ENCODE data around the gene PITPNB.

PITPNB gene

DNA sequence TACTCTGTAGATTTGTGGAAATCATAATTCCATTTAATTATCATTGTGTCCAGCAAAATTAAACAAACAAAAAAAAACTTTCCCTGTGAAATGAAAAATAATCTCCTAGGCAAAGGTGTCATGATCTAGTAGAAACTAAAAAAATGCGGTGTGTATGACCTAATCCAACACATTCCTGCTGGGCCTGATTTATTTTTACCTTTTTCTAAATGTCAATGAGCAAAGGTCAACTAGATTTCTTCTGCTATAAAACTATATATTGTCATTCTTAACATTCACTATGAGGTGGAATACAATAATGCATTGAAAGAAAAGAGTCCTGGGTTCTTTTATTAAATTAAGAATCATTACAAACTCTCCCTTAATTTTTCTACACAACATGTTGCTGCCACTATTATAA lies 60.4 kb downstream of the PITPNB start:
- no peaks in the 10 kb centered on the region for H3K4me1 ChIP-seq (ENCODE audit: low read length)
- no peak overlapping the region for H3K9ac ChIP-seq (ENCODE audit: low read length)
- no peak overlapping the region for H2AFZ ChIP-seq (ENCODE audit: low read depth, low read length)
- no peak overlapping the region for H3K4me2 ChIP-seq (ENCODE audit: low read length)
- peaks cover 15% of the 10 kb centered on the region for H3K79me2 ChIP-seq (ENCODE audit: low read length)
- H4K20me1 ChIP-seq (ENCODE audit: insufficient read depth, low read length): no peaks in the 10 kb centered on the region; the same call in 1 of the 2 replicates
- no peak overlapping the region for H3K27ac ChIP-seq (ENCODE audit: low read length)
- no peaks in the 10 kb centered on the region for H3K9me3 ChIP-seq (ENCODE audit: insufficient read depth, low read length)
- no peaks in the 10 kb centered on the region for H3K27me3 ChIP-seq (ENCODE audit: low read depth, low read length)
- H3K36me3 ChIP-seq (replicated peaks; ENCODE audit: low read depth, low read length): peaks cover 71% of the 10 kb centered on the region
- no peak overlapping the region for H3K4me3 ChIP-seq (ENCODE audit: low read length)
- TF ChIP-seq EZH2phosphoT487 (IDR thresholded peaks at IDR 0.05; ENCODE audit: low read depth) (no peak), CTCF (IDR thresholded peaks at IDR 0.05; ENCODE audit: low read depth, low read length) (no peak)

DNA sequence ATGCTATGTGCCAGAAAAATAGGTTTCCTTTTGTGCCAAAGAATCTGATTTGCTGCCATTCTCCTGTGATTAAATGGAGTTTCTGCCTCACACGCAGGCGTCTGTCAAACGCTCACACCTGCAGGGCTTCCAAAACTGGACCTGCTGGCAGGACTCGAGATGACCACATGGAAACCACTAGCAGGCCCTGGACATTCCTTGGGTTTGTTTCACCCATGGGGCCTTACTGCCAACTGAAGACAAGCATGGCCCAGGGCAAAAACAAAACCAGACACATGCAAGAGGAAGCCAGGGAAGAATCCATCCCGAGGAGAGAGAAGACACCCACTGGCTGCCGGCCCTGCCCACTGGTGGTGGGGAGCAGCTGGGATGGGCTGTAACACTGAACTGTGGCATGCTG lies 61.6 kb downstream of the PITPNB start:
- TF ChIP-seq EZH2phosphoT487 (IDR thresholded peaks at IDR 0.05; ENCODE audit: low read depth) (no peak), CTCF (IDR thresholded peaks at IDR 0.05; ENCODE audit: low read depth, low read length) (no peak)
- H3K9ac ChIP-seq (ENCODE audit: low read length): no peak overlapping the region
- no peak overlapping the region for H3K4me3 ChIP-seq (ENCODE audit: low read length)
- no peak overlapping the region for H2AFZ ChIP-seq (ENCODE audit: low read depth, low read length)
- peaks cover 5% of the 10 kb centered on the region for H3K79me2 ChIP-seq (ENCODE audit: low read length)
- no peaks in the 10 kb centered on the region for H3K4me1 ChIP-seq (ENCODE audit: low read length)
- no peaks in the 10 kb centered on the region; the same call in 1 of the 2 replicates for H4K20me1 ChIP-seq (ENCODE audit: insufficient read depth, low read length)
- no peaks in the 10 kb centered on the region for H3K27me3 ChIP-seq (ENCODE audit: low read depth, low read length)
- H3K9me3 ChIP-seq (ENCODE audit: insufficient read depth, low read length): no peaks in the 10 kb centered on the region
- no peak overlapping the region for H3K27ac ChIP-seq (ENCODE audit: low read length)
- peaks cover 77% of the 10 kb centered on the region for H3K36me3 ChIP-seq (replicated peaks; ENCODE audit: low read depth, low read length)
- no peak overlapping the region for H3K4me2 ChIP-seq (ENCODE audit: low read length)

DNA sequence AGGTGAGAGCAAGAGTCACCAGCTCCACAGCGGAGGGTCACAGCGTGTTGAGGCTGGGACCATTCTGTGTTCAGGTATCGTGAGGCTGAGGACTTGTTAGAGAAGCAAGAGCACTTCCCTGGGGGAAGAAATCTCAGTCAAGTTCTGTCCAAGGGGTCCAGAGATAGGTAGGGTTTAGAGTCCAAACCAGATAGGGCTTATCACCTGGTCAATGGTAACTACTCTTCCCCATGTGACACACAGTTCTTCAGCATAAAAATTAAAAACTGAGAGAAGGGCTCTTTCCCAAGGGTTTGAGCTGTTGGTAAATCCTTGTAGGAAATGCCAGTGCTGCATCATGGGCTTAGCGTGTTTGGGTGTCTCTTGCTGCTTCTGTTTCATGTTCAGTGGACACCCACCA lies 62.7 kb downstream of the PITPNB start:
- no peak overlapping the region for H3K27ac ChIP-seq (ENCODE audit: low read length)
- no peak overlapping the region for H2AFZ ChIP-seq (ENCODE audit: low read depth, low read length)
- no peaks in the 10 kb centered on the region; the same call in 1 of the 2 replicates for H4K20me1 ChIP-seq (ENCODE audit: insufficient read depth, low read length)
- no peaks in the 10 kb centered on the region for H3K4me1 ChIP-seq (ENCODE audit: low read length)
- TF ChIP-seq EZH2phosphoT487 (IDR thresholded peaks at IDR 0.05; ENCODE audit: low read depth): no peak
- TF ChIP-seq CTCF (IDR thresholded peaks at IDR 0.05; ENCODE audit: low read depth, low read length): no peak
- H3K4me3 ChIP-seq (ENCODE audit: low read length): no peak overlapping the region
- H3K36me3 ChIP-seq (replicated peaks; ENCODE audit: low read depth, low read length): peaks cover 80% of the 10 kb centered on the region
- H3K4me2 ChIP-seq (ENCODE audit: low read length): no peak overlapping the region
- H3K9me3 ChIP-seq (ENCODE audit: insufficient read depth, low read length): no peaks in the 10 kb centered on the region
- H3K27me3 ChIP-seq (ENCODE audit: low read depth, low read length): no peaks in the 10 kb centered on the region
- peaks cover 5% of the 10 kb centered on the region for H3K79me2 ChIP-seq (ENCODE audit: low read length)
- H3K9ac ChIP-seq (ENCODE audit: low read length): no peak overlapping the region

GRCh38 chr22:27853424-27853823 lies 65.6 kb downstream of the PITPNB start:
- H3K79me2 ChIP-seq (ENCODE audit: low read length): peaks cover 5% of the 10 kb centered on the region; the same call in 1 of the 2 replicates
- H2AFZ ChIP-seq (ENCODE audit: low read depth, low read length): no peak overlapping the region
- H3K9ac ChIP-seq (ENCODE audit: low read length): no peak overlapping the region
- peaks cover 81% of the 10 kb centered on the region for H3K36me3 ChIP-seq (replicated peaks; ENCODE audit: low read depth, low read length)
- no peak overlapping the region for H3K4me2 ChIP-seq (ENCODE audit: low read length)
- no peaks in the 10 kb centered on the region for H3K27me3 ChIP-seq (ENCODE audit: low read depth, low read length)
- no peaks in the 10 kb centered on the region for H3K9me3 ChIP-seq (ENCODE audit: insufficient read depth, low read length)
- no peak overlapping the region for H3K27ac ChIP-seq (ENCODE audit: low read length)
- TF ChIP-seq CTCF (IDR thresholded peaks at IDR 0.05; ENCODE audit: low read depth, low read length) (no peak), EZH2phosphoT487 (IDR thresholded peaks at IDR 0.05; ENCODE audit: low read depth) (no peak)
- no peaks in the 10 kb centered on the region for H3K4me1 ChIP-seq (ENCODE audit: low read length)
- H3K4me3 ChIP-seq (ENCODE audit: low read length): no peak overlapping the region
- H4K20me1 ChIP-seq (ENCODE audit: insufficient read depth, low read length): peaks cover 5% of the 10 kb centered on the region; the same call in 1 of the 2 replicates

Measured in OCI-LY3 (cell line).